ENCODE results near the gene DMRTA2. TPM values are rescaled to one million over a fixed set of nuclear protein-coding genes. Genes with fewer than 3 reads are reported as not detected.

The DMRTA2 gene
- total and polyA plus RNA-seq, 2 donors = 0.14 to 1.5 TPM

GRCh38 chr1:50441183-50441582, 17.9 kb upstream of the DMRTA2 start:
- no peak for DNase-seq (ENCODE audit: low read depth in 6 of 9, low spot score in 9 of 9)
- Histone ChIP-seq H3K9me3 (ENCODE audit: control insufficient read depth in 2 of 2, insufficient read depth in 1 of 2, low read length in 1 of 2) (no peaks in the 10 kb centered on the region), H3K36me3 (ENCODE audit: control insufficient read depth in 2 of 2, insufficient read depth in 2 of 2, low read length in 1 of 2) (peaks cover 5 to 27% of the 10 kb centered on the region in 2 donors), H3K4me3 (ENCODE audit: low read length in 2 of 2) (no peak overlapping the region), H3K27ac (ENCODE audit: low read depth in 1 of 2, low read length in 1 of 2) (no peak overlapping the region), H3K4me1 (ENCODE audit: control insufficient read depth in 2 of 2, insufficient read depth in 2 of 2, low read length in 2 of 2) (no peaks in the 10 kb centered on the region), H3K27me3 (ENCODE audit: control insufficient read depth in 2 of 2, insufficient read depth in 1 of 2, low read length in 1 of 2) (no peaks in the 10 kb centered on the region)
- 98% methylated on average over 6 of the region's 6 CpGs for WGBS

GRCh38 chr1:50438945-50439344, 15.7 kb upstream of the DMRTA2 start:
- no peak for DNase-seq (ENCODE audit: low read depth in 6 of 9, low spot score in 9 of 9)
- H3K4me1 ChIP-seq (ENCODE audit: control insufficient read depth in 2 of 2, insufficient read depth in 2 of 2, low read length in 2 of 2) = no peaks in the 10 kb centered on the region
- H3K36me3 ChIP-seq (ENCODE audit: control insufficient read depth in 2 of 2, insufficient read depth in 2 of 2, low read length in 1 of 2) = peaks cover 5 to 27% of the 10 kb centered on the region in 2 donors
- H3K9me3 ChIP-seq (ENCODE audit: control insufficient read depth in 2 of 2, insufficient read depth in 1 of 2, low read length in 1 of 2) = no peaks in the 10 kb centered on the region
- H3K27me3 ChIP-seq (ENCODE audit: control insufficient read depth in 2 of 2, insufficient read depth in 1 of 2, low read length in 1 of 2) = no peaks in the 10 kb centered on the region
- no peak overlapping the region for H3K4me3 ChIP-seq (ENCODE audit: low read length in 2 of 2)
- H3K27ac ChIP-seq (ENCODE audit: low read depth in 1 of 2, low read length in 1 of 2) = no peak overlapping the region

GRCh38 chr1:50436489-50436888, 13.2 kb upstream of the DMRTA2 start:
- H3K4me1 ChIP-seq (ENCODE audit: control insufficient read depth in 2 of 2, insufficient read depth in 2 of 2, low read length in 2 of 2) = no peaks in the 10 kb centered on the region
- H3K9me3 ChIP-seq (ENCODE audit: control insufficient read depth in 2 of 2, insufficient read depth in 1 of 2, low read length in 1 of 2) = no peaks in the 10 kb centered on the region
- no peak for DNase-seq (ENCODE audit: low read depth in 6 of 9, low spot score in 9 of 9)
- peaks cover 7 to 20% of the 10 kb centered on the region in 2 donors for H3K27me3 ChIP-seq (ENCODE audit: control insufficient read depth in 2 of 2, insufficient read depth in 1 of 2, low read length in 1 of 2)
- H3K27ac ChIP-seq (ENCODE audit: low read depth in 1 of 2, low read length in 1 of 2) = no peak overlapping the region
- 96% methylated on average over 6 of the region's 6 CpGs for WGBS
- no peak overlapping the region for H3K4me3 ChIP-seq (ENCODE audit: low read length in 2 of 2)
- H3K36me3 ChIP-seq (ENCODE audit: control insufficient read depth in 2 of 2, insufficient read depth in 2 of 2, low read length in 1 of 2) = peaks cover 5 to 23% of the 10 kb centered on the region in 2 donors

GRCh38 chr1:50430010-50430405, 6.8 kb upstream of the DMRTA2 start:
- no peak for DNase-seq (ENCODE audit: low read depth in 6 of 9, low spot score in 9 of 9)
- no peak overlapping the region for H3K27ac ChIP-seq (ENCODE audit: low read depth in 1 of 2, low read length in 1 of 2)
- 26% methylated on average over 5 of the region's 5 CpGs for WGBS
- H3K4me3 ChIP-seq (ENCODE audit: low read length in 2 of 2) = no peak overlapping the region
- no peaks in the 10 kb centered on the region for H3K36me3 ChIP-seq (ENCODE audit: control insufficient read depth in 2 of 2, insufficient read depth in 2 of 2, low read length in 1 of 2)
- peaks cover 0 to 4% of the 10 kb centered on the region in 2 donors for H3K4me1 ChIP-seq (ENCODE audit: control insufficient read depth in 2 of 2, insufficient read depth in 2 of 2, low read length in 2 of 2)
- H3K9me3 ChIP-seq (ENCODE audit: control insufficient read depth in 2 of 2, insufficient read depth in 1 of 2, low read length in 1 of 2) = no peaks in the 10 kb centered on the region
- H3K27me3 ChIP-seq (ENCODE audit: control insufficient read depth in 2 of 2, insufficient read depth in 1 of 2, low read length in 1 of 2) = peaks cover 57 to 85% of the 10 kb centered on the region in 2 donors

- Histone ChIP-seq H3K27ac (ENCODE audit: low read depth in 1 of 2, low read length in 1 of 2) (no peak overlapping the region), H3K4me1 (ENCODE audit: control insufficient read depth in 2 of 2, insufficient read depth in 2 of 2, low read length in 2 of 2) (peaks cover 4 to 20% of the 10 kb centered on the region in 2 donors), H3K36me3 (ENCODE audit: control insufficient read depth in 2 of 2, insufficient read depth in 2 of 2, low read length in 1 of 2) (no peaks in the 10 kb centered on the region), H3K4me3 (ENCODE audit: low read length in 2 of 2) (no peak overlapping the region), H3K27me3 (ENCODE audit: control insufficient read depth in 2 of 2, insufficient read depth in 1 of 2, low read length in 1 of 2) (peaks cover 76 to 100% of the 10 kb centered on the region in 2 donors), H3K9me3 (ENCODE audit: control insufficient read depth in 2 of 2, insufficient read depth in 1 of 2, low read length in 1 of 2) (no peaks in the 10 kb centered on the region)
- WGBS = 8% methylated on average over 35 of the region's 35 CpGs
- DNase-seq (ENCODE audit: low read depth in 6 of 9, low spot score in 9 of 9) = no peak
Observed at GRCh38 chr1:50427818-50428779, 4.9 kb upstream of the DMRTA2 start.

GRCh38 chr1:50427086-50427817, 4.0 kb upstream of the DMRTA2 start:
- Histone ChIP-seq H3K4me3 (ENCODE audit: low read length in 2 of 2) (no peak overlapping the region), H3K4me1 (ENCODE audit: control insufficient read depth in 2 of 2, insufficient read depth in 2 of 2, low read length in 2 of 2) (peaks cover 7 to 23% of the 10 kb centered on the region in 2 donors), H3K27ac (ENCODE audit: low read depth in 1 of 2, low read length in 1 of 2) (no peak overlapping the region), H3K36me3 (ENCODE audit: control insufficient read depth in 2 of 2, insufficient read depth in 2 of 2, low read length in 1 of 2) (no peaks in the 10 kb centered on the region), H3K9me3 (ENCODE audit: control insufficient read depth in 2 of 2, insufficient read depth in 1 of 2, low read length in 1 of 2) (no peaks in the 10 kb centered on the region), H3K27me3 (ENCODE audit: control insufficient read depth in 2 of 2, insufficient read depth in 1 of 2, low read length in 1 of 2) (peaks cover 84 to 100% of the 10 kb centered on the region in 2 donors)
- WGBS = 6% methylated on average over 44 of the region's 44 CpGs
- DNase-seq (ENCODE audit: low read depth in 6 of 9, low spot score in 9 of 9) = no peak

- WGBS = 4% methylated on average over 28 of the region's 28 CpGs
- Histone ChIP-seq H3K4me1 (ENCODE audit: control insufficient read depth in 2 of 2, insufficient read depth in 2 of 2, low read length in 2 of 2) (peaks cover 7 to 23% of the 10 kb centered on the region in 2 donors), H3K27me3 (ENCODE audit: control insufficient read depth in 2 of 2, insufficient read depth in 1 of 2, low read length in 1 of 2) (peaks cover 85 to 100% of the 10 kb centered on the region in 2 donors), H3K27ac (ENCODE audit: low read depth in 1 of 2, low read length in 1 of 2) (no peak overlapping the region), H3K9me3 (ENCODE audit: control insufficient read depth in 2 of 2, insufficient read depth in 1 of 2, low read length in 1 of 2) (no peaks in the 10 kb centered on the region), H3K36me3 (ENCODE audit: control insufficient read depth in 2 of 2, insufficient read depth in 2 of 2, low read length in 1 of 2) (no peaks in the 10 kb centered on the region), H3K4me3 (ENCODE audit: low read length in 2 of 2) (no peak overlapping the region)
- no peak for DNase-seq (ENCODE audit: low read depth in 6 of 9, low spot score in 9 of 9)
Observed at GRCh38 chr1:50426702-50427085, 3.5 kb upstream of the DMRTA2 start.

GRCh38 chr1:50426108-50426700, 3.0 kb upstream of the DMRTA2 start:
- Histone ChIP-seq H3K27ac (ENCODE audit: low read depth in 1 of 2, low read length in 1 of 2) (no peak overlapping the region), H3K9me3 (ENCODE audit: control insufficient read depth in 2 of 2, insufficient read depth in 1 of 2, low read length in 1 of 2) (no peaks in the 10 kb centered on the region), H3K27me3 (ENCODE audit: control insufficient read depth in 2 of 2, insufficient read depth in 1 of 2, low read length in 1 of 2) (peaks cover 85 to 100% of the 10 kb centered on the region in 2 donors), H3K4me3 (ENCODE audit: low read length in 2 of 2) (no peak overlapping the region), H3K36me3 (ENCODE audit: control insufficient read depth in 2 of 2, insufficient read depth in 2 of 2, low read length in 1 of 2) (no peaks in the 10 kb centered on the region), H3K4me1 (ENCODE audit: control insufficient read depth in 2 of 2, insufficient read depth in 2 of 2, low read length in 2 of 2) (peaks cover 9 to 23% of the 10 kb centered on the region in 2 donors)
- 14% methylated on average over 20 of the region's 20 CpGs for whole genome bisulfite sequencing
- DNase-seq (ENCODE audit: low read depth in 6 of 9, low spot score in 9 of 9) = no peak

All from thymus (tissue), 11 donors.